Transverse colon (tissue), 4 donors: Measurements from ENCODE around the gene KRTAP10-6. TPM values are rescaled to one million over a fixed set of nuclear protein-coding genes. Genes with fewer than 3 reads are reported as not detected.
A peak's percentile ranks its signal among the peaks of the same experiment; 100 is the strongest.
"Not testable (repeated sequence)": the region's sequence is repeated elsewhere in the genome, so short reads cannot be mapped to it uniquely, and the experiment has no call there.

Experiments used
- DNase-seq: peaks from one replicate; pipeline ENCODE4 v3.0.0-alpha.2; 2019
- H3K27ac ChIP-seq, 4 donors: fragments of 200-600 bp; sonication (generic); 2 replicates each; pipeline ENCODE4 v1.5.1; 2016 to 2018; ENCODE audit warnings: inconsistent platforms in 4 of 4
- H3K27me3 ChIP-seq: fragments of 200-600 bp; sonication (generic); 2 replicates; pipeline ENCODE4 v1.5.1; 2017; ENCODE audit warnings: inconsistent platforms
- H3K36me3 ChIP-seq, 4 donors: fragments of 200-600 bp; sonication (generic); 2 replicates each; pipeline ENCODE4 v1.5.1; 2017 to 2019; ENCODE audit warnings: inconsistent platforms in 4 of 4
- H3K4me1 ChIP-seq, 4 donors: fragments of 200-600 bp; sonication (generic); 2 replicates each; pipeline ENCODE4 v1.5.1; 2017 to 2020; ENCODE audit warnings: inconsistent platforms in 4 of 4
- H3K4me3 ChIP-seq, 4 donors: fragments of 200-600 bp; sonication (generic); 1 replicate in 1 of 4; 2 replicates in 3 of 4; pipeline versions ENCODE4 v1.5.1 to v1.6.1; 2017 to 2019; ENCODE audit warnings: inconsistent platforms in 4 of 4
- H3K9me3 ChIP-seq, 2 donors: fragments of 200-600 bp; sonication (generic); 2 replicates each; pipeline ENCODE4 v1.5.1; 2017 to 2019; ENCODE audit warnings: inconsistent platforms in 2 of 2
- CTCF ChIP-seq, 5 experiments: fragments of 200-600 bp in 3 of 5; fragments of 450-650 bp in 2 of 5; sonication (generic) in 3 of 5; IDR thresholded peaks; 1 replicate in 2 of 5; 2 replicates in 3 of 5; pipeline ENCODE4 v1.5.1; 2016 to 2017; ENCODE audit warnings: antibody characterized with exemption in 5 of 5, inconsistent platforms in 3 of 5, mild to moderate bottlenecking in 2 of 5, moderate library complexity in 1 of 5
- EP300 ChIP-seq: sonication (generic); formaldehyde crosslinking; IDR thresholded peaks from one replicate; pipeline ENCODE4 v1.6.1; 2017; ENCODE audit warnings: antibody characterized with exemption, low read depth
- POLR2A ChIP-seq: fragments of 450-650 bp; IDR thresholded peaks from one replicate; pipeline ENCODE4 v1.6.1; 2016; ENCODE audit warnings: antibody characterized with exemption, mild to moderate bottlenecking, moderate library complexity
- POLR2AphosphoS5 ChIP-seq, 3 donors: sonication (generic); formaldehyde crosslinking; IDR thresholded peaks; one replicate each; pipeline ENCODE4 v1.6.1; 2016; ENCODE audit warnings: antibody characterized with exemption in 3 of 3
- whole genome bisulfite sequencing, 2 donors: methylation state at CpG; one replicate each; pipeline ENCODE4 v1.1.5; 2018; ENCODE audit warnings: low coverage in 1 of 2; 5-methylcytosine and 5-hydroxymethylcytosine counted together
- in situ Hi-C, 4 donors: fragments of 200-750 bp; cut with MboI; loops; one replicate each; pipeline versions ENCODE4 v1.15.0 to v1.15.1; 2017; ENCODE audit warnings: low sequenced_read_pairs in 3 of 4, low pct_ligation_motif_present in 1 of 4, low pct_unique_long_range_greater_than_20kb in 1 of 4
- intact Hi-C: fragments of 100-400 bp; cut with DNase I; formaldehyde crosslinking; loops from one replicate; pipeline ENCODE4 v1.15.1; 2023; ENCODE audit warnings: low total_unique reads
- total RNA-seq, 4 donors: library from RNA; depleted of rRNA; stranded (reverse); fragments of >200 nt; gene quantifications; one replicate each; pipeline ENCODE4 v1.1.0, GENCODE V29; 2016

Gene KRTAP10-6
- total RNA-seq, 4 donors from 2014 or later = not detected

- Histone ChIP-seq H3K4me3 (no peak overlapping the region), H3K9me3 (peaks cover 9 to 12% of the 10 kb centered on the region in 2 donors), H3K36me3 (no peaks in the 10 kb centered on the region), H3K27me3 (peaks cover 17% of the 10 kb centered on the region), H3K4me1 (no peaks in the 10 kb centered on the region), H3K27ac (no peak overlapping the region)
- in situ Hi-C loops (loop anchor here in 2 of 4 donors (25.0 kb wide), 1 partner anchor 104 kb away; the partner anchor contains the start of genes KRTAP10-12 (in 2 of the 2) and KRTAP12-1 (in 2 of the 2)), intact Hi-C loops (no loop called here)
- 41 to 61% methylated on average over 7 to 11 of the region's 11 CpGs for WGBS, 2 donors
- TF ChIP-seq CTCF (IDR thresholded peaks at IDR 0.05) (no peak), POLR2A (no peak), EP300 (no peak), POLR2AphosphoS5 (IDR thresholded peaks at IDR 0.05) (no peak)
- DNase-seq = no peak
Measured at GRCh38 chr21:44583089-44583799, 9.1 kb downstream of the KRTAP10-6 start.

GRCh38 chr21:44582055-44582454 lies 10.2 kb downstream of the KRTAP10-6 start:
- TF ChIP-seq CTCF (IDR thresholded peaks at IDR 0.05) (no peak), EP300 (no peak), POLR2AphosphoS5 (IDR thresholded peaks at IDR 0.05) (no peak), POLR2A (no peak)
- in situ Hi-C loops = loop anchor here in 2 of 4 donors (25.0 kb wide), 1 partner anchor 105 kb away; the partner anchor contains the start of genes KRTAP10-12 (in 2 of the 2) and KRTAP12-1 (in 2 of the 2)
- Histone ChIP-seq H3K27me3 (peaks cover 17% of the 10 kb centered on the region), H3K9me3 (peaks cover 9 to 12% of the 10 kb centered on the region in 2 donors), H3K27ac (no peak overlapping the region), H3K4me3 (no peak overlapping the region), H3K4me1 (no peaks in the 10 kb centered on the region), H3K36me3 (no peaks in the 10 kb centered on the region)
- intact Hi-C loops = no loop called here
- no peak for DNase-seq
- WGBS, 2 donors = 75% methylated on average over 15 of the region's 15 CpGs; no CpG with 5 or more reads in 1 of the 2 donors

- Histone ChIP-seq H3K36me3 (no peaks in the 10 kb centered on the region), H3K9me3 (peaks cover 9 to 12% of the 10 kb centered on the region in 2 donors), H3K4me1 (no peaks in the 10 kb centered on the region), H3K4me3 (no peak overlapping the region), H3K27me3 (peaks cover 13% of the 10 kb centered on the region), H3K27ac (no peak overlapping the region)
- TF ChIP-seq POLR2A (no peak), EP300 (no peak), POLR2AphosphoS5 (IDR thresholded peaks at IDR 0.05) (no peak), CTCF (IDR thresholded peaks at IDR 0.05) (no peak)
- intact Hi-C loops = no loop called here
- no peak for DNase-seq
- in situ Hi-C loops = loop anchor here in 2 of 4 donors (25.0 kb wide), 1 partner anchor 106 kb away; the partner anchor contains the start of genes KRTAP10-12 (in 2 of the 2) and KRTAP12-1 (in 2 of the 2)
- WGBS, 2 donors = 76 to 79% methylated on average over 3 of the region's 3 CpGs
Measured at GRCh38 chr21:44581158-44581557, 11.1 kb downstream of the KRTAP10-6 start.

GRCh38 chr21:44580231-44580821 lies 12.0 kb downstream of the KRTAP10-6 start, which contains the start of gene KRTAP10-5:
Gene KRTAP10-5, minus strand, starts transcription at chr21:44580604. Its CDS starts 26 bp downstream, at chr21:44580578.
- H3K27ac ChIP-seq, H3K36me3 ChIP-seq, H3K4me3 ChIP-seq, H3K4me1 ChIP-seq, intact Hi-C loops, DNase-seq, H3K27me3 ChIP-seq: not testable (repeated sequence)
- H3K9me3 ChIP-seq = peaks cover 9 to 12% of the 10 kb centered on the region in 2 donors
- TF ChIP-seq CTCF (IDR thresholded peaks at IDR 0.05) = peak in 1 of 5 experiments; percentile 9
- 20 to 30% methylated on average over 2 to 17 of the region's 19 CpGs for WGBS, 2 donors
- in situ Hi-C loops = loop anchor here in 2 of 4 donors (25.0 kb wide), 1 partner anchor 107 kb away; the partner anchor contains the start of genes KRTAP10-12 (in 2 of the 2) and KRTAP12-1 (in 2 of the 2)
